NCI-H2107 treated with DMSO at 0.1 percent for 48 hours (cell line): ENCODE results near the gene COL8A2.
"Not testable (repeated sequence)": the region's sequence is repeated elsewhere in the genome, so short reads cannot be mapped to it uniquely, and the experiment has no call there.

Source experiments
- DNase-seq: peaks from one replicate; lab custom pipeline; 2025; ENCODE audit not compliant: unreplicated experiment; lab: John Stamatoyannopoulos, UW

The COL8A2 gene

DNA sequence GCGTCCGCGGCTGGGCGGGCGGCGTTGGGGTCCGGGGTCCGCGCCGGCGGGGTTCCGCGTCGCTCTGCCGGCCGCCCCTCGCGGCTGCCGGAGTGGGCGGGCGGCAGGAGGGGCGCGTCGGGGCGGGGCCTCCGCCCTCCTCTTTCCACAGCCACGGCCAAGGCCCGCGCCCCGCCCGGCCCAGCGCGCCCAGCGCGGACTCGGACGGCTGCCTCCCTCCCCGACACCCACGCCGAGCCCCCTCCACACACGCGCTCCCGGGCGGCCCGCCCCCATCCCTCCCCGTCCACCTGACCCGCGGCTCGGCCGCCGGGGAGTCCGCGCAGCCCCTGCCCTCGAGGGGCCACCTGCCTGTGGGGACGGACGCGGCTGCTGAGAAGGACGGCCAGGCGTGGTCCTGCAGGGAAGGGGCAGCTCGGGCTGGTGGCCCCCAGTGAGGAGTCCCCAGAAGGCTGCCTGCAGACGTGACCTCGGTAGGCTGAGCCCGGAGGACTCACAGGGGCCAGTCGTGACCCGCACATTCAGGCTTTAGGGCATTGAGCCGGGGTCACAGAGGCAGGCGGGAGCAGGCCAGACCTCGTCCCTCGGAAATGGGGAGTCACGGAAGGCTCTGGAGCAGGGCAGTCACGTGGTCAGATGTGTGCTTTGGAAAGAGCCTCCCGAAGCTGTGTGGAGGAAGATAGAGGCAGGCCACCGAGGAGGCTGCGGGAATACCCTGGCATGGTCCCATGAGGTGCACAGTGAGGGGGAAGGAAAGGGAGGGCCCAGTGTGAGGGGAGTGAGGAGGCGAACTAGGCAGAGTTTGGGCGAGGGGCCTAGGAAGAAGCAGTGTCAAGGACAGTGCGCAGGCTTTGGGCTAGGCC, at the start of gene COL8A2:
COL8A2 (minus strand) TSS at position 94 of the 863 bp plus-strand sequence. CDS start 24,980 bp downstream, outside the sequence.
- DNase-seq, result no peak

DNA sequence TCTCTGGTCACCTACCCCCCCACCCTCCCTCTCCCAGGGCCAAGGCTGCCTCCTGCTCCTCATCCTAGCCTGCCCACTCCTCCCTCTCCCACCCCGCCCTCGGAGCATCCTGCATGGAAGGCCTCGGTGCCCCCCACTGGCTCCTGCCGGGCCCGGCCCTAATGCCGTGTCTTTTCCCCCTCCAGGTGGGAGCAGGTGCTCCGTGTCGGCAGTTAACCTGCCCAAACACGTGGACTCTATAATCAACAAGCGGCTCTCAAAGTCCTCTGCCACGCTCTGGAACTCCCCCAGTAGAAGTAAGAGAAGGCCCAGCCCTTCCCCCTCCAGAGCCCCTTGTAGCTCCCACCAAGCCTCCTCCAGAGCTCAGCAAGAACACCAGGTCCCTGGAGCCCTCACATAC, 49.7 kb upstream of the COL8A2 start:
- DNase-seq, result peak; percentile 82

DNA sequence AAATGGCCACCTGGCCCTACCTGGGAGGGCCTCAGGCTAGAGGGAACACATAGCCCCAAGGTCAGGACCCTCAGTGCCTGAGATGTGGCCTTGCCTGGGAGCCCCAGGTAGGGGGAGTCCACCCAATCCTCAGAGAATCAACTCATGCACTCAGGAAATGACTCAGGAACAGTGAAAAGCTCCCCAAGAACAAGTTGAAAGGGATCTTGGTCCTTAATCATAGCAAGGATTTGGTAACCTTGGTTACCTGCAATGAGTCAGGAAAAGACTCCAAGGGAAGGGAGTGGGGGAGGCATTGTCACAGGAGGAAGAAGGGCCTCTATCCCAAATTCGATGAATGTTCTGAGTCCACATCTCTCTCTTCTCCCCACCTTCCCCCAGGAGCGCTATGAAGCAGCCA, 48.0 kb upstream of the COL8A2 start:
- no peak for DNase-seq

DNA sequence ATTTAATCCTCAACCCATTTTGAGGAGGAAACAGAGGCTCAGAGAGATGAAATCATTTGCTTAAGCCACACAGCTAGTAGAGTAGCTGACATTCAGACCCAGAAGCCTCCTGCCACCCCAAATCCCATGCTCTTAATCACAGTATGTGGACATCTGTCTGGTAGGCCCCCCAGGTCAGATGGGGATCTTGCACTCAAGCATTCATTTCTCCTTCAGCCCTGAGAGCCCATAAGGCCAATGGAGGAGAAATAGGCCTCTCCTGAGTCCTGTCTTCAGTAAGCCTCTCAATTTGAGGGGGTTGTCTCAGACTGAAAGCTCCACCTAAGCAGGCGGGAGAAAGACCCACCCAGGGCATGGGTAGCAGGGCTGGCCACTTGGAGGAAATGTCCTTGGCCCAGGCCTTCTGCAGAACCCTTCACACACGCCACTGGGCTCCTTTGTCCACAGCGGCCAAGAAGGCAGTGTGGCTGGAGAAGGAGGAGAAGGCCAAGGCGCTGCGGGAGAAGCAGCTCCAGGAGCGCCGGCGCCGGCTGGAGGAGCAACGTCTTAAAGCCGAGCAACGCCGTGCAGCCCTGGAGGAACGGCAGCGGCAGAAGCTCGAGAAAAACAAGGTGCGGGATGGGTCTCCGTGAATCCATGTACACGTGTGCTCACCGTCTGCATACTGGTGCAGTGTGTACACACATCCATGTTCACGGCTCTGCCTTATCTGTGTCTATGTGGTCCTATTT, 47.2 kb upstream of the COL8A2 start:
- DNase-seq, result no peak

DNA sequence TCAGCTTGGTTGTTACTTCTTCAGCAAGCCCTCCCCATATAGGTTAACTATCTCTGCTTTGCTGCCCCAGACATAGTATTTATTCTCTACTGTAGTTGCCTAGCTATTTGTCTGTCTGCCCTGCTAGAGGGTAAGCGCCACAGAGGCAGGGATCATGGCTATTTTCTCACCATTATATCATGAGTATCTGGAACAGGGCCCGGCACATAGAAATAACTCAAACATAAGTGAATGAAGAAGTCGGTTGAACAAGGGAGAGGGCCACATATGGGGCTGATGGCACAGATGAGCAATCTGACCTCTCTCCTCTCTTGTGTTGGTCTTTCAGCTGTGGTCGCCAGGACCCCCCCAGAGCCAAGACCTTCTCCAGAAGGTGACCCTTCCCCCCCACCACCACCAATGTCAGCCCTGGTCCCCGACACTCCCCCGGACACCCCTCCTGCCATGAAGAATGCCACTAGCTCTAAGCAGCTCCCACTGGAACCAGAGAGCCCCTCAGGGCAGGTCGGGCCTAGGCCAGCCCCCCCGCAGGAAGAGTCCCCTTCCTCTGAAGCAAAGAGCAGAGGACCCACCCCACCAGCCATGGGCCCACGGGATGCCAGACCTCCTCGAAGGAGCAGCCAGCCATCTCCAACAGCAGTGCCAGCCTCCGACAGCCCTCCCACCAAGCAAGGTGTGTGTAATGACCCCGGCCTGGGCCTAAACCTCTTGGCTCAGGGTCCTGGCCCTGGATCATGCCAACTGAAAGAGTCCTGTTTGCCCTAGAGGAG, 45.8 kb upstream of the COL8A2 start:
- DNase-seq, result no peak

DNA sequence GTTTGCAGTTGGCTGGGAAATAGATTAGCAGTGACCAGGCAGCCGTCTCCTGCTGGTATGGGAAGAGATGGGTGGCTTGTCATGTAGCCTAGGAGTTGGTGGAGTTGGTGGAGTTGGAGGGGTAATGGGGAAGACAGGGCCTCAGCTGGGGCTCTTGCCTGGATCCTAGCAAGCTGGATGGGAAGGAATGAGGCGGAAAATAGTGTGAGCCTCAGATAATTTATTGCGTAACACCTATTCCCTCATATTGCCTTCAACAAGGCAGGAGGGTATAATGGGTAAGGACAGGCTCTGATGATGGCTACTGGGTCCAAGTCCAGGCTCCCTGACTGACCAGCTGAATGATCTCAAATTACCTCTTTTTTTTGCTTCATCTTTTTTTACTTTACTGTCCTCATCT, 43.5 kb upstream of the COL8A2 start:
- no peak for DNase-seq

DNA sequence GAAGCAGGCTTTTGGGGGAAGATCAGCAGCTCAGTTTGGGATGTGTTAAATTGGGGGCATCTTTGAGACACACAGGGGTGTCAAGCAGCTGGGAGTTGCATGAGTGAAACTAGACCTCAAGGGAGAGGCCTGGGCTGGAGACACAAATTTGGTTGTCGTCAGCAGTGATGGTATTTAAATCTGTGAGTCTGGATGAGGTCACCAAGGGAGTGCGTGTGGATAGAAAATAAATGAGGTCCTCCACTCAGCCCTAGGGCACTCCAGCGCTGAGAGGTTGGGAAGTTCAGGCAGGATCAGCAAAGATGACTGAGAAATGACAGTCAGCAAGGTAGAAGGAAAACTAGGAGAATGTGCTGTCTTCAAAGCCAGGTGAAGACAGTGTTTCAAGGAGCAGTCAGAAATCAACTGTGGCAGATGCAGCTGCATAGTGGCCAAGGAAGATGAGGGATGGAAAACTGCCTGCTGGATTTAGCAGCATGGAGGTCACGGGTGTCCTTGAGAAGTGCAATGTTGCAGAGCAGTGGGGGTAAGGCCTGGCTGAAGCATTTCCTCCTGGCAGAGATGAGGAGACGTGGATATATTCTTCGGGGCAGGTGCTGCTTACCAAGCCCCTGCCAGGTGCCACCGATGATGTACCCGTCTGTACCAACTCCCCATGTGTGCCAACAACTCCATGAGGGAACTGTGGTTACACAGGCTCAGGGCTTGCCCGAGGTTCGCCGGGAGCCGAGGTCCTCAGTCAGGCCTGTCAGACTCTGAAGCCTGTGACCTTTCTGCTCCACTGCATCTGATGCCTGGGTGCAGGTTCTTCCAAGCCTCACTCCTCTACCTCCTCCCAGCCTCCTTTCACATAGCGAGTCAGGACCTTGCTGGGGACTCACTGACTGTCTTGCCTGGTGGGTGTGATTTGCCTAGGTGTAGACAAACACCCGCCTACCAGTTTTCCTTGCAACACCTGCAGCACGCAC, 42.2 kb upstream of the COL8A2 start:
- no peak for DNase-seq

DNA sequence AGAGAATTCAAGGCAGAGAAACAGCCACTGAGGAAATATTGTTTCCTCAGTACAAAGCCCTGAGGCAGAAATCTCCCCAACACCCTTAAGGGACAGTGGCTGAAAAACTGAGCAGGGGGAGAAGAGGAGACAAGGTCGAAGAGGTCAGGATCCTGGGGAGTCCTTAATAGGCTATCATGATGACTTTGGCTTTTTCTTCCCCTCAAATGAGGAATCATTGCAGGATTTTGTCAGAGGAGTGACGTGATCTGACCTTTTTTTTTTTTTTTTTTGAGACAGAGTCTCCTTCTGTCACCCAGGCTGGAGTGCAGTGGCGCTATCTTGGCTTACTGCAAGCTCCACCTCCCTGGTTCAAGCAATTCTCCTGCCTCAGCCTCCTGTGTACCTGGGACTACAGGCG, 41.1 kb upstream of the COL8A2 start:
- DNase-seq, result no peak

DNA sequence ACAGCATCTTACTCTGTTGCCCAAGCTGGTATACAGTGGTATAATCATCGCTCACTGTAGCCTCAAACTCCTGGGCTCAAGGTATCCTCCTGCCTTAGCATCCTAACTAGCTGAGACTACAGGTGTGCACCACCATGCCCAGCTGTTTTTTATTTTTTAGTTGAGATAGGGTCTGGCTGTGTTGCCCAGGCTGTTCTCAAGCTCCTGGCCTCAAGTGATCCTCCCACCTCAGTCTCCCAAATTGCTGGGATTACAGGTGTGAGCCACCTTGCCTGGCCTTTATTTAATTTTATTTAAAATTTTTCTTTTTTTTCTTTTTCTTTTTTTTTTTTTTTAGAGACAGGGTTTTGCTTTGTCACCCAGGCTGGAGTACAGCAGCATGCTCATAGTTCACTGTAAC, 40.1 kb upstream of the COL8A2 start:
- no peak for DNase-seq

DNA sequence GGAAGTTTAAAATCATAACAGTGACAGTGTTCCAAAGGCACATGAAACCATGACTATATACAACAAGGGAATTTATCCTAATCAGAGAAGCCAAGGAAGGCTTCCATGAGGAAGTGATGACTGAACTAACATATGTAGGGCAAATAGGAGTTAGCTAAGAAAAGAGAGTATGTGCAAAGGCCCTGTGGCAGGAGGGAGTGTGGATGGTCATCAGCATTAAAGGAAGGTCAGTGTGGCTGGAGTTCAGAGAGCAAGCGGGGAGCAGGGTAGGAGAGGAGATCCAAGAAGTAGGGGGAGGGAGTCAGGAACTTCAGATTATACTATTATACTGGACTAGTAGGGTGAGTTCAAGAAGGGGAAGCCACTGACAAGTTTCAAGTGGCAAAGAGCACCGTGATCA, 39.3 kb upstream of the COL8A2 start:
- no peak for DNase-seq

DNA sequence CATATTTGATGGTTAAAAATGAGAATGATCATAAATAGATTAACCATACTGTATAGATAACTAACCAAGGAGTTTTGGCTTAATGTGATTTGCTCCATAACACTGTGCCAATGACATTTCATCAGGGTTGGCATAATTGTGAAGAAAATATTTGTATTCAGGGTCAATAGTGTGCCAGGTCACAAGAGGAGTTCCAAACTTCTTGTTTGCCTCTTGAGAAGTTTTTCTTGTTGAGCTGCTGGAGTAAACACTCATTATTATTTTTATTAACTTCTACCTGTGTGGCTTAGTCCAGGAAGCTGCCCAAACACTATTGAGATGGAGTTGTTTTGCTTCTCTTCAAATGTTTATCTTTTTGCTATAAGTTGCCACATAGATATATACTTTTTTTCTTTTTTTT, 38.4 kb upstream of the COL8A2 start:
- no peak for DNase-seq

DNA sequence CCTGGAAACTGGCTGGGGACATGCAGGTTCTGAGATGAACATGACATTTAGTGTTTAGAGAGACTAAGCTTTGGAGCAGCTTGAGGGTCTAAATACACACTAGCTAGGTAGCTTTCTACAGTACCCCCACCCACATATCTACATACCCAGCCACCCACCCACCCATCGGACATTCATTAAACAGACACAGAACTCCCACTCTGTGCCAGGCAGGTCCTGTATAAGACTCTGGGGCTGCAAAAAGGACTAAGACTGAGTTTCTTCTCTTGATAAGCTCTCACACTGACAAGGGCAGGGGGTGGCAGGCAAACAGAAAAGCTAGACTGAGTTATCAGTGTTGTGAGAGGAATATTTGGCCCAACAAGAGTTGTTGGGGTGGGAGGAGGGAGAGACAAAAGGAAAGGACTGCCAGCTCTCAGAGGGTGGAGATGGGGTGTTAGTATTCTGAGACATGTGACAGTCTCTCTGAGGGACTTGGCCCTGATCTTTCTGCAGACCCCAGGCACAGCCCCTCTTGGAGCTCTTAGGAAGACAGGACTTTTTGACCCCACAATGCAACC, 37.7 kb upstream of the COL8A2 start:
- no peak for DNase-seq

DNA sequence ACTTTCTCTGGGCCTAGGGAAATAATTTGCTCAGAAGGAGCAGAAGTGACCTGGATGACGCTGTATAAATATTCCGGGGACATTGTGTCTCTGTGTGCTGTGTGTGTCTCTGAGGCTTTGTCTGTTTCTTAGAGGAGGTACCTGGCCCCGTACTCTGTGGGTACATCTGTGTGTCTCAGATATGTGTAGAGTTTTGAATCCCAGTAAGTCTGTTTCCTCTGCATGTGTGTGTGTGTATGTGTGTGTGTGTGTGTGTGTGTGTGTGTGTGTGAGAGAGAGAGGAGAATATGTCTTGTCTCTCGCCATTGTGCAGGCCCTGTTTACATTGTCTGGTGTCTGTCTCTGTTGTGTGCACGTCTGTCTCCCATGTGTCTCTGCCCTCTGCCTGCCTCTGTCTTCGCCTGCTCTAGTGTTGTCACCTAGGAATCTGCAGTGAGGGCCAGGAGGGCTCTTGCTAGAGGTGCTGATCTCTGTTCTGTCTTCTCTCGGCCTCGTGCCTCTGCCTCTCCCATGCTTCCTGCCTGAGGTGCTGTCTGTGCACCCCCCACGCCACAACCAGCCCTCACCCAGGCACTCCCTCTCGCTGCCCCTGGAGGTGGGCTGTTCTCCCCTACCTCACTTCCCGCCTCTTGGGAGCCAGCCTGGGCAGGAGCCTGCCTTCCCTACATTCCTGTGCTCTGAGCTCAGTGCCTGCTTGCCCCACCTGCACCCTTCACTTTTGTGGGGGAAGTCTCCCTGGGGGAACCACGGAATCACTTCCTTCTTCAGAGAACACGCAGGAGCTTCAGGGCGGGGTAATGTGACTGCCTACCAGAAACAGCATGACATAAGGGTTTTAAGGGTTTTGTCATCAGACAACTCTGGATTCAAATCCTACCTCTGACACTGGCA, 36.9 kb upstream of the COL8A2 start:
- no peak for DNase-seq

DNA sequence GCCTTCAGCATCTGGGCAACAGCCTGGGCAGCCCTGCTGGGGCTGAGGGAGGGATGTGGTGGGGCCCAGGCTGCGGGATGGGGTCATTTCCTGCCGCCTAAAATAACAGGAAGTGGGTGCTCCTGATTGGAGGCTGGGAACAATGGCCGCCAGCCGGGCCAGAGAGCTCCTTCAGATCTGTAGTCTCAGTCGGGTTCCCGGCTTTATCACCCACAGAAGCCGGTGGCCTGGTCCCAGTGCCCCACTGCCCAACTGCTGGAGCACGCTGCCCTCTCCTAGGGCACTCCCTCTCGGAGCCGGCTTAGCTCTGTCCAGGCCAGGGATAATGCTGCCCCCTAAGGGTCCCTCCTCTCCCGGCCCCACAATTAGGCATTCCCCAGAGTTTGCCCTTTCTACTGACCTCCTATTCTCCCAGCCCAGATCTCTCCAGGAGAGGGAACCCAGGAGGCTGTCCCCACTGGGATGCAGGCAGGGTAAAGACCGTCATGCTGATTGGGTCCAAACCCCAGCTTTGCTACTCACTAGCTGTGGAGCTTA, 36.0 kb upstream of the COL8A2 start:
- DNase-seq, result no peak

DNA sequence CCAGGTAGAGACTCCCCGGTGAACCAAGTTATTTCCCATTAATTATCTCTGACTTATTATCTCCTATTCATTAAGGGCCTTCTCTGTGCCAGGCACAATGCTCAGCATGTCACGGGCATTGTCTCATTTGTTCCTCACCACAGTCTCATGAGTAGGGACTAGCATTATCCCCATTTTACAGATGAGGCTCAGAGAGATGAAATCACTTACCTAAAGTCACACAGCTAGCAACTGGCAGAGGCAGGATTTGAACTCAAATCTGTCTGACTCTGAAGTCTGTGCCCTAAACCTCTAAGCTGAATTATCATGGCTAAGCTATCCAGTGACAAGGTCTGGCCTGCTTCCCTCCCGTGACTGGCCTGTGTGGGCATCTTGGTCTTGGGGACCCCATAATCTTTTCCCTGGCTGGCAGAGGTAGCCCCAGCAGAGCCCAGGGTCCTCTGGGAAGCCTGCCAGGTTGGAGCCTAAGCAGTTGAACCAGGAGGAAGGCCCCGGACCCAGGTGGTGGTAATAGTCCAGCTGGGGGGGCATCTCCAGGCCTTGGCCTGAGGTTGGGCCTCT, 35.4 kb upstream of the COL8A2 start:
- DNase-seq, result no peak

DNA sequence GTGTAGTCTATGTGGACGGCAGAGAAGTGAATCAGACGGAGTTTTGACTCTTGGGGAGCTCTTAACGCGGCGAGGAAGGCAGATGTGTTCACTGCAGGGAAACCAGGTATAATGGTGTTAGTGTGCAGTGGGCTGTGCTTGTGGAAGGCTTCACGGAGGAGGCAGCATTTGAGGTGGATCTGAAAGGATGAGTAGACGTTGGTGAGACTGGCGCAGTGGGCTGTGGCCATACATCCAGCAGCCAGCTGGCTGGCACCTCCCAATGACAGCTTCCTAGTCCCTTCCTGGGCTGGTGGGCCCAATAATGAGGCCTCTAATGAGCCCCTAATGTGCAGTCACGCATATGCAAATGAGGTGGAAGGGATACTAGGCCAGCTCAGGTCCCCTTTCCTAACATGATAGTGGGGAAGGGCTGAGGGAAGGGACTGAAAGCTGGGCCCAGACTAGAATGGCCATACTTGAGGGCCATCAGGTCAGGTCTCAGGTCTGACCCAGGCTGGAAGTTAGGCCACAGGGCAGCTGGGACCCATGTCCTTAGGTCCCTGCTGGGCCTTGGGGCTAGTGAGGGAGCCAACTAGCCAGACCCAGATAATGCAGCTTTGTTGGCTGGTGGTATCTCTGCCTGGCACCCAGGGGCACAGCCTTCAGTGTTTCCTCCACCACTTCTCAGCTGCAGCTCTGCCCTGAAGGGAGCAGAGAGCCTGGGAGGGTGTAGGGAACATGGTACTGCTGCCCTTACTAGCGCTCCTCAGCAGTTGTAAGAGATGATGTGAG, 34.8 kb upstream of the COL8A2 start:
- no peak for DNase-seq

DNA sequence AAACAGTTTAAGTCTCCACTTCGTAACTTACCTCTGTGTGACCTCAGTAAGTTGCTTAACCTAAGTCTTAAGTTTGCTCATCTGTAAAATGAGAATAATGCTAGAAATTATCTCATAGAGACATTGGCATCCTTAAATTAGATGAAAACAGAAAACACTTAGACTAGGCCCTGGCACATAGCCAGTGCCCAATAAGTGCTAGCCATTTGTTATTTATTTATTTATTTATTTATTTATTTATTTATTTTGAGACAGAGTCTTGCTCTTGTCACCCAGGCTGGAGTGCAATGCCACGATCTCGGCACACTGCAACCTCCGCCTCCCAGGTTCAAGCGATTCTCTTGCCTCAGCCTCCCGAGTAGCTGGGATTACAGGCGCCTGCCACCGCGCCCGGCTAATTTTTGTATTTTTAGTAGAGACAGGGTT, 33.8 kb upstream of the COL8A2 start:
- DNase-seq, result not testable (repeated sequence)
